GM18867 (cell line): ENCODE measurements around the gene UTP25.

Experiments used
- ATAC-seq: cut with Tn5 transposase; IDR thresholded peaks from one replicate; pipeline ENCODE4 v1.9.1; 2021; ENCODE audit warnings: mild to moderate bottlenecking, moderate library complexity; ENCODE audit not compliant: unreplicated experiment

Gene UTP25

DNA sequence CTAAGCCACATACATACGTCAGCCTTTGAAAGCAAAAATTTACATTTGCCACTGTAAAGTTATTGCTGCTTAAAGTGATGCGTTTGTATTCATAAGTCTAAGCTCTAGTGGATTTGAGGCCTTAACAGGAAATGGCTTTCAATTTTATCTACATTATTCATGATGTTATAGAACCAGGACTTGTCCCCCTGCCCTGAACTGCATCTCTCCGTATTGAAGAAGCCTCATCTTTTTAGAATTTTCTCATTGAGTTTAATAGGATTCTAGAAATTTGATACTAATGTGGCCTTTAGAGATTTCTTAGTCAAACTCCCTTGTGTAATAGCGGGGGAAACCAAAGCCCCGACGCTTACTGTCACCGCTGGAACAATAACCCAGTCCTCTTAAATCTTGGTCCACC, 9.9 kb downstream of the UTP25 start:
- no peak for ATAC-seq

DNA sequence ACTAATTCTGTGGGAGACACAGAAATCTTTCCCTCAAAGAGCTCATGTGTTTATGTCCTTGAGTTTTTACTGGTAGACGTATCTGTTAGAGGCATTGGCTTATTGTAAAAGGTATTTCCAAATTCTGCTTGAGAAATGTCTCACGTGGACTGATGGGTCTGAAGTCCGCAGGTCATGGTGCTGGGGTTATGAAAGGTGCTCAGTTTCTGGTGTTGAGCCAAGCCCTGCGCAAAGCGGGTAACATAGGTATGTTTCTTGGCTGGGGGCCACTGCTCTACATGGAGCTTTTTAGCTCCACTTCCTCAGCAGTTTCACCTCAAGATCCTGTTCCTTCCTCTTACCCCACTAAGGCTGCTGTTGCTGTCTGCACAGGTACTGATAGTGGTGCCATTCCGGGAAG, 10.8 kb downstream of the UTP25 start:
- ATAC-seq, result no peak

DNA sequence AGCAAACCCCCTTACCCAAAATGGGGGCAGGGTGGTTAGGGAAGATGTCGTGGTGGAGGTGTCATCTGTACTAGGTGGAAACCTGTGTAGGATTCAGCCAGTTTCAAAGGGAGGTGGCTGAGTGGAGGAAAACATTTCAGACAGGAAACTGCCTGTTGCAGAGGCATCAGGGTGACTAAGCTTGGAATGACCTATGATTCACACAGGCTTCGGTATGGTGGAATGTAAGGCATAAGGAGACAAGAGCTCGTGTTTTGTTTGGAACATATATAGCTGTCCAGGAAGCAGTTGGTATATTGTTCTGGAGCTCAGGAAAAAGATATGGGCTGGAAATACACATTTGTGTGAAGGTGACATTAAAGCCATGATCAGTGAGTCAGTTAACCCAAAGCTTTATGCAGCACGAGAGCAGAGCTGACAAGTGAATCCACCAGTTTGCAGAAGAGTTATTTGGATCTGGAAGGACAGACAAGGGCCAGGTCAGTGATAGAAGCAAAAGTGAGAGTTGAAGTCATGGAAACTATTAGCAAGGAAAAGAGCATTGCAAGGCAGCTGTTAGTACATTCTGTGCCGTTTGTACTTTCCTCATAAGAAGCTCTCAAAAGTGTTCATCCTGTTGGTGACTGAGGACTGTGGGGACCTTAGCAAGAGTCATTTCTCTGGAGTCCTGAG, 12.2 kb downstream of the UTP25 start:
- ATAC-seq, result no peak

DNA sequence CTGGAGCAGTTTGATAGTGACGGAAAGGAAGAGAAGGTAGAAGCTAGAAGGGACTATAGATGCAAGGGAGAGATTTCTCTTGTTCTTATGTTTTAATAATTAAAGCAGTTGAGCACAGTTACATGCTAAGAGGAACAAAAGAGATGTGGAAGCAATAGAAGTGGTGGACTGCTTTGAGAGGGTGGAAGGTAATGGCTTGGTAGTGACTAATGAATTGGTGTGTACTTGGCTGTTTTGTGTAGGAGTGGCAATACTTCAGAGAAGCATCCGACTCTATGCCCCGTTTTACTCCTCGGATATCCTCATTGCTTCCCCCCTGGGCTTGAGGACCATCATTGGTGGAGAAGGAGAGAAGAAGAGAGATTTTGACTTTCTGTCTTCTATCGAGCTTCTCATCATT, 12.8 kb downstream of the UTP25 start:
- ATAC-seq, result no peak

DNA sequence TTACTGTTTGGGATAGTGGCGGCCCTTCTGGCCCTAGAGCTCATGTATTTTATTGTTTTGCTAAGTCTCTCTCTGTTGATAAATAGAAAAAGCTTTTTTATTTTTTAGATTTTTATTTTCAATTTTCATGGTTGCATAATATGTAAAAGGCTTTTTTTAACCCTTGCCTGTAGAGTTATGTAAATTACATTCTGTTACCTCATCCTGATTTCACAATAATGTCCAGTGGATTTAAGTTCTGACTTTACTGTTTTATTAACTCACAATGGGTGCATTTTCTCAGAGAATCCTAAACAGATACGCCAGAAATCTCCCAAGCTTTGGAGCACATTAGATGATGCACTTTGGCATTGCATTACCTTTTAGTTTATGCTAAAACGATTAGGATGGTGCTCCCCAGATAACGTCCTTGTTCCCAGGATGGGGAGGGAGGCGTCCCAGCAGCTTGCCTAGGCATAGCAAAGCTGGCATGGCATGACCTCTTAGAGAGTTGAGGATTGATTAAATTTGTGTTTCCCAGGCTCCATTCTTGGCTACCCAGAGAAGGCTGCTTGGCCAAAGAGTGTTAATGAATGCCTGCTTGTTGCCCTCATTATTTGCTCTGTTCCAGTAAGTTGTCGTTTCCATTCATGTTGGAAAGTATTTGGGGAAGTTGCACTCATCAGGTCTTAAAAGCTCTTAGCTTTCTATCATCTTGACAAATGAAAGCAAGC, 17.1 kb downstream of the UTP25 start:
- ATAC-seq, result no peak

DNA sequence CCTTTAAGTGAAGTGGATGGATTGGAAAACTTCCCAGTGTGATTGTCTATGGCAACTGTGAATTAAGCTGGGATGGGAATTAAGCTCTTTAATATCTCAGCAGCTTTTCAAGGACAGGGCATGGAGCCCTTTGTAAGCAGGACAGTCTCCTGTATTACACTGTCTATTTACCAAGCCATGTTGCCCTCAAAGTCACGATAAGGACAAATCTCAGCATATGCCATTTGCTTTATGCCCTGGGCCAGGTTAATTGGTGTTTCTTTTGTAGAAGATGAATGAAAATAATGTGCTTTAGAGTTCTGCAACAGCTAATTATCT, 17.6 kb downstream of the UTP25 start:
- no peak for ATAC-seq

DNA sequence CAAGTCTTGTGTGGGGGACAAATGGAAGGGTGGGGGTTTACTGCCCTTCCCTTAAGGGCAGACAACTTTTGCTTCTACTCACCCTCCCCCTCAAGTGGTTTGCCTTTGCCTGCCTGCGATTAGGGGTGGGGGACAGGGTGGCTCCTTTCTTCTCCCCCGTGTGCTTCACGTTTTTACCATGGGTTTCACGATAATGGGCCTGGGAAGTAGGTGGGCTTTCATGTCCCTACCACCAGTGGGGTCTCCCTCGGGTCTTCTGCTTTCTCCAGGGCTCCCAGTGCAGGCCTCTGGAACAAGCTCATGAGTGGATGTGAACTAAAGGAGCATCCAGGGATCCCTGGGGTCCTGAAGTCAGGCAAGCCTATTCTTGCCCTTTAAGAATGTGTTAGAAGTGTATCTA, 21.6 kb downstream of the UTP25 start:
- no peak for ATAC-seq

DNA sequence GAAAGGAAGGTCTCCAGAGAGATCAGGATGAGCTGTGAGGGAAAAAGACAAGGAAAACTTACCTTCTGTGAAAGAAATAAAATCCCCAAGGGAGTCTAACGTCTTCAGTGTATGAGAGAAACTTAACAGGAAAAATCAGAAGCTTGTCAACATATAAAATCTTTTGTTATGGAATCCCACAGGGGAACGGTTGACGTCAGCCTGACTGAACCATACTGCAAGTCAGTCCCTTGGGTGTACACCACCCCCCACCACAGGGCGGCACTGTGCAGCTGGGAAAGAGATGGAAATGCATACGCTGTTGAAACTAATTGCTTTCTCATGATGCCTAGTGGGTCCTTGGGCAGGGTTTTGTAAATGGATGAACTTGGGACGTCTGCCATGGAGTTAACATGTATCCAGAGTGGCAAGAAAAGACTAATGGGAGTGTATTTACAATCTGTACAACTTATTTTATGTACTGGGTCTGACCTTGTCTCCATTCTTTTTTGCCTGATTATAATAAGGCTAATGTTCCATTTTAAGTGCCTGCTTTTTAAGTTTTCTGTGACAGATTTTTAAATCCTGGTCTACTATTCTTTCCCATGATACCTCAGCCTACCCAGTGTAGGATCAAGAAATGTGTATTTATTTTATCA, 22.7 kb downstream of the UTP25 start:
- peak; percentile 84 for ATAC-seq

DNA sequence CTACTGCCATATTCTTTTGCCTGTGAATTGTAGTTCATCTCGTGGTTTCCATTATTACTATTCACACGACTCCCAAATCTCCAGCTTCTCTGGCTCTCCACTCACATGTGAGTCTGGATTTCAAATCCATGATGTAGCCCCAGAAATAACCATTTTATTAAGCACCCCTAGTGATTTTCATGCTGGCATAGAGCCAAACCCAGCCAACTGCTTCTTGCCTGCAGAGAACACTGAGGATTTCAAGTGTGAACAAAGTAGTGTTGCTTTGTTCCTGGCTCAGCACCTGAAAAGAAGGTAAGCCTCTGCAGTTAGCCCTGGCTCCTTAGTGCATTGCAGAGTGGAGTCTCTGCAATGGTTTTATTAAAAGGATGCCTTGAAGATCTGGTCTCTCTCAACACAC, 25.9 kb downstream of the UTP25 start:
- no peak for ATAC-seq

DNA sequence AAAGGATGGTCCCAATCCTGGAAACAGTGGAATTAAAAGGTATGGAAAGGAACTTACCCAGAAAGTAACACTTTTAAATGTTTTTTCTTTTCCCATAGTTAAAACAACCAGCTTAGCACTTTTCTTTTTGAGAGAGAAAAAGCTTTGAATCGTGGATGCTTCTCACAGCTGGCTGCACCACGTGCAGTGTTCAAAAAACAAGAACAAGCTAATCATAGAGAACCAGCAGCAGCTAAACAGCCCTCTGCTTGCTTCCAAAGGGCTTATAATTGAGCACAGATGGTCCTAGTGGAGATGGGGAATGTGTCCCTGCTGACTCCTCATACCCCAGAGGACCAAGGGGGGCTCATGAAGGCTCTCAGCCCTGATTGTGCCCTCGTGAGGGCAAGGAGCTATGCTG, 26.4 kb downstream of the UTP25 start:
- no peak for ATAC-seq

DNA sequence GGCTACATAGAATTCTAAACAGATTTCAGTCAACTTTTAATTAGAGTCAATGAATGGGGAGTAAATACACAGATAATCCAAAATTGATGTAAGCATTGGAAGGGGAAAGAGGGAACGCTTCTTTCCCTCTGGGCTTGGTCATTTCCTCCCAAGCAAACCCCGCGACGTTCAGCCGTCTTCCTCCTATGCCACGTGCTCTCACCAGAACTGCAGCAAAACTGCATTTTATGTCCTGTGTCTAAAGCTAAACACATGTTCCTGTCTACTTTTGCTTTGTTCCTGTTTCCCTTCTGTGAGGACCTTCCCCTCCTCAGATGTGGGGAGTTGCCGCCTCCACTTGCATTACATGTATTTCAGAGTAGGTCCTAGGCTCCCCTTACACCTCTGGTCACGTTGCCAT, 27.2 kb downstream of the UTP25 start:
- no peak for ATAC-seq

DNA sequence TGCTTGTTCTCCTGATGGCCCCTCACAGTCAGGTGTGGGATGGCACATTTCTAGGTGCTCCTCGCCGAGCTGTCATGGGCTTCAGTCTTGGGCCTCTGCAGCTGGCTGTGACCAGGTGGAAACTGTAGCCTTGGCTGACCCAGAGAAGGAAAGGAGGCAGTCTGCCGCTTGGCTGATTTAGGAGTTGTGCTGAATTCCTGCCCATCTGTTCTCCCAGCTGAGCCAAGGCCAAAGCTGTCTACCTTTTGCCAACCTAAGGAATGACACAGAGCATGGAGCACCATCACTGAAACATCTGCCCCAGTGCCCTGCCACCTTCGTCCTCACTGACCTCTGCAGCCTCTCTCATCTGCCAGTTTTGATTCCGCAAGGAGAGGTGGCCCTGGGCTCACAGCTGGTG, 27.9 kb downstream of the UTP25 start:
- ATAC-seq, result no peak

DNA sequence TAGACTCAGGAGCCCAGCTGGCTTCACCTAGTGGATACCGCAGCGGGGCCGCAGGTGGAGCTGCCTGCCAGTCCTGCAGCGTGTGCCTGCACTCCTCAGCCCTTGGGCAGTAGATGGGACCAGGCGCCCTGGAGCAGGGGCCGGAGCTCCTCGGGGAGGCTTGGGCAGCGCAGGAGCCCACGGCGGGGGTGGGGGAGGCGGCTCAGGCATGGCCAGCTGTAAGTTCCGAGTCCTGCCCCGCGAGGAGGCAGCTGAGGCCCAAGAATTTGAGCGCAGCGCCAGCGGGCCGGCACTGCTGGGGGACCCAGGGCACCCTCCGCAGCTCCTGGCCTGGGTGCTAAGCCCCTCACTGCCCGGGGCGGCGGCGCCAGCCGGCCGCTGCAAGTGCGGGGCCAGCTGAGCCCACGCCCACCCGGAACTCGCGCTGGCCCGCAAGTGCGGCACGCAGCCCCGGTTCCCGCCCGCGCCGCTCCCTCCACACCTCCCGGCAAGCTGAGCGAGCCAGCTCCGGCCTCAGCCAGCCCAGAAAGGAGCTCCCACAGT, 30.9 kb downstream of the UTP25 start:
- ATAC-seq, result no peak

DNA sequence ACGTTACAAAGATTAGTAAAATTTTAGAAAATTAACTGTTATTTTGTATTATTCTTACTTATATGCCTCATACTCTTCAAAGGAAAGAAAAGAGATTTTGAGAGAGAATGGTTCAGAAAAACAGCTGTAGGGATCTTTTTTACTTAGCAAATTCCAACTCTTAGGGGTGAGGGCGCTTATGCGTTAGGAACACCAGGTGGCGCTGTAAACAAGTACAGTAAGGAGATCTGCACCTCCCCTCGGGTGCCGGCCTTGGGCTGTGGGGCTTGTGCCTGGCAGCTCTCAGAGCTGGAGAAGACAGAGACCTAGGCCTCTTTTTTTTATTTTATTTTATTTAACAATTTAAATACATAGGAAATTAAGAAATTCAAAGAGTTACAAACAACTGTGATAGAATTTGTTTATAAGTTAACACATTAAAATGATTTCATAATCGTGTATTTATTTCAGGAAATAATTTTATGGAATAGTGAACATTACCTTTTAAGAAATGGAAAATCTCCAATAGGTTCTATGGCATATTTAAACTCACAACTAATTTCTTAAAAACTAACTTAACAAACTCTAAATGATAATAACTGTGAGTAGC, 32.6 kb downstream of the UTP25 start:
- ATAC-seq, result peak; percentile 93

DNA sequence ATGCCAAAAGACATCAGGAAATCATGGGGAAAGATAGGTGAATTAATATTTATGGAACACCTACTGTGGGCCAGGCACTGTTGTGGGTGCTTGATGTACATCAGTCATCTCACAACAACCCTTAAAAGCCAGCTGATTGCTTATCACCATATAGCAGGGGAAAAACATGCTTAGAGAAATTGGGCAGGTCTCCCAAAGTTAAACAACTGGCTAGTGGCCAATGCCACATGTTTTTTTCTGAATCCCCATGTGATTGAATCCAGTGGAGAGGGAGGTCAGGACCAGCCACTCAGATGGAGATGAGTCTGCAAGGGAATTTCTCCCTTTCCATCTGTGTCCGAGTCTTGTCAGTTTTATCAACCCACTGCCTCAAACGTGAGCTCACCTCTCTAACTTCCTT, 33.5 kb downstream of the UTP25 start:
- no peak for ATAC-seq

DNA sequence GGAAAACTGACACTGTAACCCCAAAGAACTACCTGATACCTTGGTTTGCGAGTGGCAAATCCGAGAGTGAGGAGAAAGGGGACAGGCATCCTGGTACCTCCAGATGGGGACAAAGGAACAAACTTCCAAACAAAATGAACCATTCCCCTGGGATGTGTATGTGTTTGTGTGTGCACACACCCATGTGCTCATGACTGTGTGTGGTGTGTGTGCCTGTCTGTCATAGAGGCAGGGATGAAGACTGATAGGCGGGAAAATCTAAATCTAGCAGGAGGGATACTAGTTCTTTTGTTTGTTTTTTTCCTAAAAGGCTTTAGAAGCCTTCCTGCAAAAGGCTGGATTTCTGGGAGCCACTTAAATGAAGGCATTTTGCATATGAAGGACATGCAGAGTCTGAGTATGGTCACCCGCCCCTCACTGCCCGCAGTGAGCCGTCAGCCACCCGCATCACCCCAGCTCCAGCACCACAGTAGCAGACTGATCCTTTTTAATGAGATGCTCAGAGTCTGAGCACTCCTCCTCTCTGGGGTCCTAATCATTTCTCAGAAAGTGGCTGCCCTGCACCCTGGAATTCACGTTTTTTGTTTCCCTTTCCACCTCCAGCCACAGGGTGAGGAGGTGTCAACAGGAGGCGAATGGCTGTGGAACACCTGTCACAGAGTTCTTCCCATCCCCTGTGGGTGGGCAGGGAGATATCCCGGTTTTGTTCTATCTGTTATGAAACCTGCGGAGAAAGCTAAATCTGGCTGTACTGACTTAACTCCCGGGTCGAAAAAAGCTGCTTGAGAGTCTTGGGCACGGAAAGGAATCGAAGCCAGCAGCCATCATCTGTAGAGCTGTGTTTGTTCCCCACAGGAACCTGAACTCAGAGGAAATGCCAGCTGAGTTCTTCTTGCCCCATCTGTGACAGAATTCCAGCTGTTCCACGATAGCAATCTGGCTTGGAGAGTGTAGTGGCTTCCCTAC, 34.9 kb downstream of the UTP25 start:
- no peak for ATAC-seq

DNA sequence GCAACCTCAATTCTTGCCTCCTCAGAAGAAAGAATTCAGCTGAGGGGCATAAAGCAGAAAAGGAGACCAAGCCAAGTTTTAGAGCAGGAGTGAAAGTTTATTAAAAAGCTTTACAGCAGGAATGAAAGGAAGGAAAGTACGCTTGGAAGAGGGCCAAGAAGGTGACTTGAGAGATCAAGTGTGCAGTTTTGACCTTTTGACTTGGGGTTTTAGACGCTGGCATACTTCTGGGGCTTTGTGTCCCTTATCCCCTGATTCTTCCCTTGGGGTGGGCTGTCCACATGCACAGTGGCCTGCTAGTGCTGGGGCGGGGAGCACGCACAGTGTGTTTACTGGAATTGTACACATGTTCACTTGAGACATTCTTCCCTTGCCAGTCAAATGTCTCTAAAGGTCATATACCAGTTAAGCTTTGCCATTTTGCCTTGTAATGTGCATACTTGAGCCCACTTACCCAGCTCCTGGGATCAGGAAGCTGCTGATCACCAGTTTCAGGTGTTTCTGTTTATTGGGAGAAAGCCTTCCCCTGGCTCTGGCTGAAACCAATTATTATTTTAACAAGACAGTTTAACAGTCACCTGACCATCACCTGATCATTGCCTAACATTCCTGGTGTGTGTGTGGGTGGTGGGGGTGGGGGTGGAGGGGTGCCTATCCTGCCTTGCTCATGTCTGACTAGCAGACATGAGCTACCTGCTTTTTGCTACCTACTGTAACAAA, 36.2 kb downstream of the UTP25 start:
- no peak for ATAC-seq

DNA sequence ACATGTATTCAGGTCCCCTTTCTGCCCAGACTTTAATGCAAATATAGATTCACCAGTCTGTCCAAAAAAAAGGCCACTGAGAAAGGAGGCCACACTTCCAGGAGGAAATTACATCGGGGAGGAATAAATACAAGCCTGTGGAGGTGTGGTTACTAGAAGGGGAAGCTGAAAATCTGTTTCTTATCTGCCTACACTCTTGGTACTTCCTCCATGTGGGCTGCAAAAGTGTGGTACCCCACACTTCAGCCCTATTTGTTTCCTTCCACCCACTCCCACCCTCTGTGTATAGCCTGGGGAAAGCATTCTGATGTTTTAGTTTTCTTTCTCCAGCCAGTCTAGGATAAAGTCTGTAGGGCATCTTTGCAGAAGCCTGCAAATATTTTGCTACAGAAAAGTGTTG, 38.4 kb downstream of the UTP25 start:
- no peak for ATAC-seq

DNA sequence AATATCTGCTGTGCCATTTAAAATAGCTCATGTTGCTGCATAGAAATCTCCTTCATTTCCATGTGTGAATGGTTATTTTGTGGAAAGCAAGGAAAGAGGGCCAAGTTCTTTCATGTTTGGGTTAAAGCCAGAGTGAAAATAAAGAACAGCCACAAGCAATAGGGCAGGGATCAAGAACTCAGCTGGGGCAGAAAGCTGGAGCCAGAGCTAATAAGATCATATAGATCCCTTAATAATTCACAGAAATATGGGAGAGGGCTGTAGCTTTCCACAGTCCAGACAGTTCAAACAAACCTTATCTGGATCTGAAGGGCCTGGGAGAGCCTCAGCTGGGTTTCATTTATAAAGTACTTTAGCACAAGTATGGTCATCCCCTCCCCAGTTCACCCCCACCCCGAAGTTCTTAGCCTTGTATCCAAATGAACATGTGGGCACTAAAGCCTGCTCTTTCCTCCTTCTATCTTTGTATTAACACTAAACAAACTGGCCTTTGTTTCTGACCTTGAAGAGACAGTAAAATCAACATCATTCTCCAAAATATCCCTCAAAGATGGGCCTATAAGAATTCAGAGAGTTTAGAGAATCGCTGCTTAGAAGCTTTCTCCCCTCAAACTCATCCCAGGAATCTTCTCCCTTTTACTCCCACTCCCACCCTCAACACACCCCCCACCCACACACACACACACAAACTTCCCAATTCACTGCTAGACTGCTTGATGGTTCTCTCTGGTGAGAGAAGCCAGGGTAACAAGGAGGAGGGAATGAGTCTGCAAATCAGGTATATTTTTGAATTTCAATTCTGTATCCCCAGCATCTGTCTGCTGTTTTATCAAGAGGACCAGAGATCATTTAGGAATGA, 41.7 kb downstream of the UTP25 start:
- no peak for ATAC-seq
